Measurements from ENCODE around the gene PIEZO1. TPM values are rescaled to one million over a fixed set of nuclear protein-coding genes. Genes with fewer than 3 reads are reported as not detected.
A peak's percentile ranks its signal among the peaks of the same experiment; 100 is the strongest.

The PIEZO1 gene
- total RNA-seq, 4 donors from 2014 or later: 196 to 281 (median 206) TPM

GRCh38 chr16:88690341-88691128 lies 94.5 kb downstream of the PIEZO1 start:
- intact Hi-C loops (cut with DNase I; ENCODE audit: low total_unique reads): no loop called here
- WGBS, 2 donors: 76 to 78% methylated on average over 20 to 21 of the region's 21 CpGs
- TF ChIP-seq POLR2A (IDR thresholded peaks at IDR 0.05) (no peak), CTCF (IDR thresholded peaks at IDR 0.05) (no peak)
- DNase-seq (ENCODE audit: low spot score in 2 of 2): peak in 1 of 2 donors; percentile 80
- H3K4me3 ChIP-seq (ENCODE audit: low read depth, poor library complexity, severe bottlenecking): no peak overlapping the region

- DNase-seq (ENCODE audit: low spot score in 2 of 2): peak in 1 of 2 donors; percentile 84
- no peak overlapping the region for H3K4me3 ChIP-seq (ENCODE audit: low read depth, poor library complexity, severe bottlenecking)
- WGBS, 2 donors: 26 to 34% methylated on average over 19 to 27 of the region's 28 CpGs
- TF ChIP-seq POLR2A (IDR thresholded peaks at IDR 0.05) (no peak), CTCF (IDR thresholded peaks at IDR 0.05) (no peak)
- intact Hi-C loops (cut with DNase I; ENCODE audit: low total_unique reads): no loop called here
Observed at GRCh38 chr16:88688013-88688778, 96.8 kb downstream of the PIEZO1 start.

- intact Hi-C loops (cut with DNase I; ENCODE audit: low total_unique reads): no loop called here
- no peak for TF ChIP-seq POLR2A (IDR thresholded peaks at IDR 0.05)
- TF ChIP-seq CTCF (IDR thresholded peaks at IDR 0.05): no peak
- H3K4me3 ChIP-seq (ENCODE audit: low read depth, poor library complexity, severe bottlenecking): no peak overlapping the region
- 54 to 56% methylated on average over 3 of the region's 3 CpGs for WGBS, 2 donors
- DNase-seq (ENCODE audit: low spot score in 2 of 2): no peak
Observed at GRCh38 chr16:88687676-88688012, 97.4 kb downstream of the PIEZO1 start.

GRCh38 chr16:88687254-88687576 lies 97.8 kb downstream of the PIEZO1 start:
- DNase-seq (ENCODE audit: low spot score in 2 of 2): no peak
- intact Hi-C loops (cut with DNase I; ENCODE audit: low total_unique reads): no loop called here
- no peak for TF ChIP-seq POLR2A (IDR thresholded peaks at IDR 0.05)
- TF ChIP-seq CTCF (IDR thresholded peaks at IDR 0.05): no peak
- no peak overlapping the region for H3K4me3 ChIP-seq (ENCODE audit: low read depth, poor library complexity, severe bottlenecking)
- WGBS, 2 donors: 47 to 57% methylated on average over 10 of the region's 10 CpGs

- peak; percentile 70 to 96 for DNase-seq (ENCODE audit: low spot score in 2 of 2)
- 8 to 17% methylated on average over 19 to 34 of the region's 65 CpGs for WGBS, 2 donors
- TF ChIP-seq POLR2A (IDR thresholded peaks at IDR 0.05) (no peak), CTCF (IDR thresholded peaks at IDR 0.05) (no peak)
- intact Hi-C loops (cut with DNase I; ENCODE audit: low total_unique reads): no loop called here
- peak within 1 kb of the TSS; percentile 31 for H3K4me3 ChIP-seq (ENCODE audit: low read depth, poor library complexity, severe bottlenecking)
Observed at GRCh38 chr16:88686439-88687253, 98.4 kb downstream of the PIEZO1 start, which contains the start of gene SNAI3. Gene SNAI3, minus strand, starts transcription at chr16:88686507. Its CDS starts 101 bp downstream, at chr16:88686406.

All from lower leg skin (tissue), 4 donors.